HCT116 (cell line): ENCODE measurements around the gene FRRS1L. TPM values are rescaled to one million over a fixed set of nuclear protein-coding genes. Genes with fewer than 3 reads are reported as not detected.

ENCODE experiments used
- ATAC-seq: fragments of 200-7000 bp; cut with Tn5 transposase; 2 replicates; pipeline ENCODE4 v1.9.1; 2020; ENCODE audit warnings: mild to moderate bottlenecking, moderate library complexity
- BruUV-seq: library from RNA; stranded (reverse); fragments of 400-500 nt; replicated peaks from 2 replicates; lab custom pipeline; 2021; lab: Mats Ljungman, UMichigan
- CTCF ChIA-PET: fragments of 300-600 bp; sonication (Branson Sonifier 250); formaldehyde crosslinking; loops from one replicate; lab custom pipeline; 2021; ENCODE audit warnings: antibody characterized with exemption; lab: Charles Lee
- POLR2A ChIA-PET: fragments of 300-600, 350-600 bp; sonication (Branson Sonifier 250); formaldehyde crosslinking; loops from one replicate; lab custom pipeline; 2021; ENCODE audit warnings: antibody characterized with exemption; lab: Charles Lee
- RAD21 ChIA-PET, 2 experiments: fragments of 300-600 bp; sonication (Branson Sonifier 250); formaldehyde crosslinking; loops; one replicate each; lab custom pipeline; 2023; ENCODE audit warnings: low total read pairs in 2 of 2; ENCODE audit not compliant: uncharacterized antibody in 2 of 2, unreplicated experiment in 2 of 2, low non-redundant PET in 1 of 2; lab: Charles Lee
- DNase-seq: peaks from one replicate; pipeline ENCODE4 v3.0.0-alpha.2; 2010; ENCODE audit warnings: low read depth, low spot score
- H2AFZ ChIP-seq: fragments of 200-600 bp; shearing (Covaris generic), sonication (generic); 2 replicates; pipeline ENCODE4 v1.6.1; 2017; ENCODE audit warnings: low read depth, mixed run types, mixed read lengths, antibody characterized with exemption, low read length; ENCODE audit not compliant: poor library complexity, severe bottlenecking
- H3K27ac ChIP-seq: 2 replicates; pipeline ENCODE4 v1.5.1; 2012; ENCODE audit warnings: low read depth, low read length
- H3K27me3 ChIP-seq: fragments of 200-600 bp; sonication (generic); 2 replicates; pipeline ENCODE4 v1.6.1; 2016; ENCODE audit warnings: mixed run types, low read length, mixed read lengths; ENCODE audit not compliant: insufficient read depth
- H3K36me3 ChIP-seq, 2 experiments: fragments of 200-500 bp in 1 of 2; fragments of 200-600 bp in 1 of 2; sonication (Bioruptor generic) in 1 of 2; sonication (generic) in 1 of 2; 2 replicates each; pipeline versions ENCODE4 v1.5.1 to v1.6.1; 2014 to 2016; ENCODE audit warnings: low read length in 2 of 2, inconsistent platforms in 1 of 2, mixed read lengths in 1 of 2, mixed run types in 1 of 2; ENCODE audit not compliant: insufficient read depth in 2 of 2, control insufficient read depth in 1 of 2
- H3K4me1 ChIP-seq, 2 experiments: fragments of 200-600 bp in 1 of 2; sonication (generic) in 1 of 2; 2 replicates each; pipeline versions ENCODE4 v1.5.1 to v1.6.1; 2012 to 2017; ENCODE audit warnings: low read length in 2 of 2, inconsistent platforms in 1 of 2, mild to moderate bottlenecking in 1 of 2, mixed read lengths in 1 of 2, mixed run types in 1 of 2, moderate library complexity in 1 of 2; ENCODE audit not compliant: insufficient read depth in 2 of 2, control insufficient read depth in 1 of 2
- H3K4me2 ChIP-seq: fragments of 200-600 bp; sonication (generic); 2 replicates; pipeline ENCODE4 v1.6.1; 2017; ENCODE audit warnings: mixed run types, low read length, mixed read lengths
- H3K4me3 ChIP-seq, 2 experiments: fragments of 200-600 bp in 1 of 2; sonication (generic) in 1 of 2; replicated peaks in 1 of 2; 2 replicates each; pipeline ENCODE4 v1.5.1; 2011 to 2016; ENCODE audit warnings: low read length in 2 of 2, control low read depth in 1 of 2, low read depth in 1 of 2, mild to moderate bottlenecking in 1 of 2, mixed read lengths in 1 of 2, mixed run types in 1 of 2
- H3K79me2 ChIP-seq: fragments of 200-600 bp; sonication (generic); 2 replicates; pipeline ENCODE4 v1.6.1; 2017; ENCODE audit warnings: mild to moderate bottlenecking, mixed run types, low read length, moderate library complexity, mixed read lengths; ENCODE audit not compliant: insufficient read depth
- H3K9ac ChIP-seq: fragments of 200-600 bp; sonication (generic); 2 replicates; pipeline ENCODE4 v1.6.1; 2016; ENCODE audit warnings: low read length, mixed read lengths
- H3K9me2 ChIP-seq: fragments of 200-600 bp; sonication (generic), shearing (Covaris generic); 2 replicates; pipeline ENCODE4 v1.6.1; 2017; ENCODE audit warnings: mixed run types, mild to moderate bottlenecking, moderate library complexity; ENCODE audit not compliant: insufficient read depth
- H3K9me3 ChIP-seq, 2 experiments: fragments of 200-500 bp in 1 of 2; fragments of 200-600 bp in 1 of 2; sonication (Bioruptor generic) in 1 of 2; sonication (generic) in 1 of 2; 2 replicates each; pipeline ENCODE4 v1.6.1; 2014 to 2017; ENCODE audit warnings: low read length in 2 of 2, mixed read lengths in 2 of 2, inconsistent platforms in 1 of 2, low read depth in 1 of 2, mild to moderate bottlenecking in 1 of 2, mixed run types in 1 of 2, moderate library complexity in 1 of 2; ENCODE audit not compliant: control insufficient read depth in 1 of 2, insufficient read depth in 1 of 2
- H4K20me1 ChIP-seq: fragments of 200-600 bp; sonication (generic), shearing (Covaris generic); 2 replicates; pipeline ENCODE4 v1.6.1; 2017; ENCODE audit warnings: mixed run types, mild to moderate bottlenecking, moderate library complexity; ENCODE audit not compliant: insufficient read depth
- CBX3 ChIP-seq: IDR thresholded peaks from 2 replicates; pipeline ENCODE4 v1.6.1; 2012; ENCODE audit warnings: low read depth
- EGR1 ChIP-seq: IDR thresholded peaks from 2 replicates; pipeline ENCODE4 v1.6.1; 2012; ENCODE audit warnings: low read depth
- ELF1 ChIP-seq: IDR thresholded peaks from 2 replicates; pipeline ENCODE4 v1.6.1; 2012; ENCODE audit warnings: low read depth, borderline replicate concordance
- EZH2 ChIP-seq: fragments of 200-600 bp; sonication (generic); IDR thresholded peaks from 2 replicates; pipeline ENCODE4 v1.6.1; 2017; ENCODE audit warnings: antibody characterized with exemption, mixed run types
- FOSL1 ChIP-seq: IDR thresholded peaks from 2 replicates; pipeline ENCODE4 v1.6.1; 2012; ENCODE audit warnings: low read depth
- JUND ChIP-seq: IDR thresholded peaks from 2 replicates; pipeline ENCODE4 v1.6.1; 2012
- POLR2A ChIP-seq: IDR thresholded peaks from 2 replicates; pipeline ENCODE4 v1.7.0; 2011; ENCODE audit warnings: borderline replicate concordance; ENCODE audit not compliant: insufficient read depth, insufficient read length; ENCODE audit errors: extremely low read depth
- SP1 ChIP-seq: IDR thresholded peaks from 2 replicates; pipeline ENCODE4 v1.6.1; 2012; ENCODE audit warnings: low read depth
- SRF ChIP-seq: IDR thresholded peaks from 2 replicates; pipeline ENCODE4 v1.6.1; 2012; ENCODE audit warnings: low read depth
- TCF7L2 ChIP-seq: IDR thresholded peaks from 2 replicates; pipeline ENCODE4 v1.7.0; 2011; ENCODE audit warnings: borderline replicate concordance, inconsistent platforms; ENCODE audit not compliant: insufficient read depth, insufficient read length; ENCODE audit errors: extremely low read depth
- YY1 ChIP-seq: IDR thresholded peaks from 2 replicates; pipeline ENCODE4 v1.6.1; 2011; ENCODE audit warnings: low read length, low read depth, moderate library complexity, mild to moderate bottlenecking; ENCODE audit not compliant: insufficient replicate concordance; ENCODE audit errors: extremely low read depth
- ZFX ChIP-seq: fragments of 450-650 bp; IDR thresholded peaks from 2 replicates; pipeline ENCODE4 v1.6.1; 2017
- ZNF274 ChIP-seq: fragments of 200-500 bp; sonication (Bioruptor generic); IDR thresholded peaks from 2 replicates; pipeline ENCODE4 v1.6.1; 2014; ENCODE audit warnings: mild to moderate bottlenecking, low read depth, low read length, inconsistent platforms
- intact Hi-C: fragments of 100-400 bp; cut with micrococcal nuclease; formaldehyde crosslinking; loops from 2 replicates; pipeline ENCODE4 v1.10.0; 2022
- total RNA-seq: library from RNA; stranded (reverse); gene quantifications from one replicate; pipeline ENCODE4 v1.2.1, GENCODE V29; 2021; ENCODE audit not compliant: unreplicated experiment
- TF ChIP-seq, protein P1 (sequence below): IDR thresholded peaks from 2 replicates; pipeline ENCODE4 v1.6.1; 2012
- TF ChIP-seq, protein P2 (sequence below): IDR thresholded peaks from 2 replicates; pipeline ENCODE4 v1.6.1; 2011; ENCODE audit warnings: mild to moderate bottlenecking, low read length, moderate library complexity; ENCODE audit not compliant: insufficient replicate concordance; ENCODE audit errors: extremely low read depth
- TF ChIP-seq, protein P3 (sequence below): IDR thresholded peaks from 2 replicates; pipeline ENCODE4 v1.6.1; 2012; ENCODE audit warnings: low read depth
- TF ChIP-seq, protein P4 (sequence below): IDR thresholded peaks from 2 replicates; pipeline ENCODE4 v1.6.1; 2012

FRRS1L gene
- total RNA-seq, 1 experiment from 2014 or later: not detected

DNA sequence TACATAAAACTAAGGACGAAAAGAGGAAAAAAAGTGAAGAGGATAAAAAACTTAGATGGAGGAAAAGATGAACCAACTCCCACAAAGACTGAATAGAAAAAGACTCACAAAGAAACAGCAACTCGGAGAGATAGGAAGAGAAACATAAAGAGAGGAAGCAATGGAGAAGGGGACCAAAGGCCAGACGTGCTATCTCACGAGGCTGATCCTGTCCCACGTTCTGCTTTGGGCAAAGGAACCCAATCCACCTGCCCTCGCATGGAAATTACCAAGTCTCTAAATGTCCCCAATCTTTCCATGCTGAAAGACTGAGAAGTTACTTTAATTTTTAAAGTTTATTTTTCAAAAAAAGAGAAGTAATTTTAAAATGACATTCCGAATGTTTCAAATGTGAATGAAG is 83.9 kb downstream of the FRRS1L start:
- CTCF ChIA-PET: no interaction called here
- H3K9ac ChIP-seq: no peak overlapping the region
- H3K36me3 ChIP-seq: peaks cover 17 to 33% of the 10 kb centered on the region in 2 experiments
- no peak for ATAC-seq
- no peak overlapping the region for H3K4me3 ChIP-seq
- no peaks in the 10 kb centered on the region for H3K9me3 ChIP-seq
- H3K27me3 ChIP-seq: no peaks in the 10 kb centered on the region
- POLR2A ChIA-PET: no interaction called here
- no peak for DNase-seq
- no peaks in the 10 kb centered on the region for H4K20me1 ChIP-seq
- peaks cover 15% of the 10 kb centered on the region for H3K79me2 ChIP-seq
- RAD21 ChIA-PET: no interaction called here
- TF ChIP-seq CBX3 (no peak), SP1 (no peak), SRF (no peak), EGR1 (no peak), ZNF274 (no peak), YY1 (no peak), ELF1 (no peak), ZFX (no peak), TCF7L2 (no peak)
- TF ChIP-seq, protein P1, sequence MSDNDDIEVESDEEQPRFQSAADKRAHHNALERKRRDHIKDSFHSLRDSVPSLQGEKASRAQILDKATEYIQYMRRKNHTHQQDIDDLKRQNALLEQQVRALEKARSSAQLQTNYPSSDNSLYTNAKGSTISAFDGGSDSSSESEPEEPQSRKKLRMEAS: no peak
- TF ChIP-seq, all 23 proteins: peak for 0
- H3K4me1 ChIP-seq: peaks cover 0 to 11% of the 10 kb centered on the region in 2 experiments; a peak in 2 of 4 replicates
- intact Hi-C loops: no loop called here
- no peak overlapping the region for H3K4me2 ChIP-seq
- H3K27ac ChIP-seq: no peak overlapping the region
- H2AFZ ChIP-seq: no peak overlapping the region
- BruUV-seq: no TSS peak
- H3K9me2 ChIP-seq: no peaks in the 10 kb centered on the region

DNA sequence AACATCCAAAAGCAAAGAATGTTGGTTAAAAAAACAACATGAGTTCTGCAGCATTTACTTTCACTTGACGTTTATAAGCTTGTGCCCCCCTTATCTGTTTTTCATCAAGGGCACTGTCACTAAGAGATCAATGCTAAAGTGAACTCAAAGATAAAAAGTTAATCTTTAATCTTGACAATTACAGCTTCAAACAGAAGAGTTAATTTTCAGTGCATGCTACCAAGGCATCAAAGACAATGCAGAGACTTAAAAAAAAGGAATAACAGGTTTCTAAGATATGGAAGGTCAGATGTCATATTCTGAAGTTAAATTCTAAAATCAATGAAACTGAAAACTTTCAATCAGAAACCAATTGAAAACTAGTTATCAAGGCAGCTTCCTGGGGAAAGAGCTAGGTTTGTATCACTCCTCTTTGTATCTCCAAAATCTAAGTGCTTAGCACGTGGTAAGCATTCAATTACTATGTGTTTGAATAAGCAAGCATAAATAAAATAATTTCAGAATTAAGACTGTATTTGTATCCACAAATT is 84.9 kb downstream of the FRRS1L start:
- no TSS peak for BruUV-seq
- Histone ChIP-seq H3K4me3 (no peak overlapping the region), H3K9me3 (no peaks in the 10 kb centered on the region), H3K9ac (no peak overlapping the region), H3K4me2 (no peak overlapping the region), H3K27me3 (no peaks in the 10 kb centered on the region), H4K20me1 (no peaks in the 10 kb centered on the region), H2AFZ (no peak overlapping the region), H3K4me1 (peaks cover 0 to 11% of the 10 kb centered on the region in 2 experiments; a peak in 2 of 4 replicates), H3K9me2 (no peaks in the 10 kb centered on the region), H3K79me2 (peaks cover 15% of the 10 kb centered on the region), H3K36me3 (peaks cover 18 to 31% of the 10 kb centered on the region in 2 experiments), H3K27ac (no peak overlapping the region)
- intact Hi-C loops: no loop called here
- DNase-seq: no peak
- ChIA-PET RAD21 (no interaction called here), CTCF (no interaction called here), POLR2A (no interaction called here)
- no peak for ATAC-seq
- TF ChIP-seq JUND (no peak), POLR2A (no peak), ELF1 (no peak), EZH2 (no peak), FOSL1 (no peak)
- TF ChIP-seq, protein P2, sequence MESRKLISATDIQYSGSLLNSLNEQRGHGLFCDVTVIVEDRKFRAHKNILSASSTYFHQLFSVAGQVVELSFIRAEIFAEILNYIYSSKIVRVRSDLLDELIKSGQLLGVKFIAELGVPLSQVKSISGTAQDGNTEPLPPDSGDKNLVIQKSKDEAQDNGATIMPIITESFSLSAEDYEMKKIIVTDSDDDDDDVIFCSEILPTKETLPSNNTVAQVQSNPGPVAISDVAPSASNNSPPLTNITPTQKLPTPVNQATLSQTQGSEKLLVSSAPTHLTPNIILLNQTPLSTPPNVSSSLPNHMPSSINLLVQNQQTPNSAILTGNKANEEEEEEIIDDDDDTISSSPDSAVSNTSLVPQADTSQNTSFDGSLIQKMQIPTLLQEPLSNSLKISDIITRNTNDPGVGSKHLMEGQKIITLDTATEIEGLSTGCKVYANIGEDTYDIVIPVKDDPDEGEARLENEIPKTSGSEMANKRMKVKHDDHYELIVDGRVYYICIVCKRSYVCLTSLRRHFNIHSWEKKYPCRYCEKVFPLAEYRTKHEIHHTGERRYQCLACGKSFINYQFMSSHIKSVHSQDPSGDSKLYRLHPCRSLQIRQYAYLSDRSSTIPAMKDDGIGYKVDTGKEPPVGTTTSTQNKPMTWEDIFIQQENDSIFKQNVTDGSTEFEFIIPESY: no peak
- TF ChIP-seq, protein P3, sequence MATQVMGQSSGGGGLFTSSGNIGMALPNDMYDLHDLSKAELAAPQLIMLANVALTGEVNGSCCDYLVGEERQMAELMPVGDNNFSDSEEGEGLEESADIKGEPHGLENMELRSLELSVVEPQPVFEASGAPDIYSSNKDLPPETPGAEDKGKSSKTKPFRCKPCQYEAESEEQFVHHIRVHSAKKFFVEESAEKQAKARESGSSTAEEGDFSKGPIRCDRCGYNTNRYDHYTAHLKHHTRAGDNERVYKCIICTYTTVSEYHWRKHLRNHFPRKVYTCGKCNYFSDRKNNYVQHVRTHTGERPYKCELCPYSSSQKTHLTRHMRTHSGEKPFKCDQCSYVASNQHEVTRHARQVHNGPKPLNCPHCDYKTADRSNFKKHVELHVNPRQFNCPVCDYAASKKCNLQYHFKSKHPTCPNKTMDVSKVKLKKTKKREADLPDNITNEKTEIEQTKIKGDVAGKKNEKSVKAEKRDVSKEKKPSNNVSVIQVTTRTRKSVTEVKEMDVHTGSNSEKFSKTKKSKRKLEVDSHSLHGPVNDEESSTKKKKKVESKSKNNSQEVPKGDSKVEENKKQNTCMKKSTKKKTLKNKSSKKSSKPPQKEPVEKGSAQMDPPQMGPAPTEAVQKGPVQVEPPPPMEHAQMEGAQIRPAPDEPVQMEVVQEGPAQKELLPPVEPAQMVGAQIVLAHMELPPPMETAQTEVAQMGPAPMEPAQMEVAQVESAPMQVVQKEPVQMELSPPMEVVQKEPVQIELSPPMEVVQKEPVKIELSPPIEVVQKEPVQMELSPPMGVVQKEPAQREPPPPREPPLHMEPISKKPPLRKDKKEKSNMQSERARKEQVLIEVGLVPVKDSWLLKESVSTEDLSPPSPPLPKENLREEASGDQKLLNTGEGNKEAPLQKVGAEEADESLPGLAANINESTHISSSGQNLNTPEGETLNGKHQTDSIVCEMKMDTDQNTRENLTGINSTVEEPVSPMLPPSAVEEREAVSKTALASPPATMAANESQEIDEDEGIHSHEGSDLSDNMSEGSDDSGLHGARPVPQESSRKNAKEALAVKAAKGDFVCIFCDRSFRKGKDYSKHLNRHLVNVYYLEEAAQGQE: no peak
- TF ChIP-seq, protein P4, sequence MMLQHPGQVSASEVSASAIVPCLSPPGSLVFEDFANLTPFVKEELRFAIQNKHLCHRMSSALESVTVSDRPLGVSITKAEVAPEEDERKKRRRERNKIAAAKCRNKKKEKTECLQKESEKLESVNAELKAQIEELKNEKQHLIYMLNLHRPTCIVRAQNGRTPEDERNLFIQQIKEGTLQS: no peak
